Neutrophil (primary cell): ENCODE data around the gene DDX55.
"Not testable (repeated sequence)": the region's sequence is repeated elsewhere in the genome, so short reads cannot be mapped to it uniquely, and the experiment has no call there.

ENCODE experiments used
- H3K27ac ChIP-seq: fragments of 200-600 bp; sonication (generic); 2 replicates; pipeline ENCODE4 v1.5.1; 2016; ENCODE audit warnings: mild to moderate bottlenecking, moderate library complexity
- H3K27me3 ChIP-seq: fragments of 200-600 bp; sonication (generic); 2 replicates; pipeline ENCODE4 v1.6.0; 2016; ENCODE audit warnings: mild to moderate bottlenecking
- H3K36me3 ChIP-seq: fragments of 200-600 bp; sonication (generic); 2 replicates; pipeline ENCODE4 v1.5.1; 2017
- H3K4me1 ChIP-seq, 2 experiments: fragments of 200-600 bp in 1 of 2; sonication (generic) in 1 of 2; 1 replicate in 1 of 2; 2 replicates in 1 of 2; pipeline versions ENCODE4 v1.5.1 to v1.6.1; 2013 to 2016; ENCODE audit warnings: low read depth in 1 of 2, low read length in 1 of 2, mild to moderate bottlenecking in 1 of 2, moderate library complexity in 1 of 2; ENCODE audit not compliant: control insufficient read depth in 1 of 2, insufficient read depth in 1 of 2
- H3K4me3 ChIP-seq, 2 experiments: fragments of 200-600 bp in 1 of 2; sonication (generic) in 1 of 2; 1 replicate in 1 of 2; 2 replicates in 1 of 2; pipeline ENCODE4 v1.5.1; 2013 to 2016; ENCODE audit warnings: low read depth in 1 of 2, low read length in 1 of 2, mild to moderate bottlenecking in 1 of 2, moderate library complexity in 1 of 2
- H3K9me3 ChIP-seq: fragments of 200-600 bp; sonication (generic); 2 replicates; pipeline ENCODE4 v1.5.1; 2016
- CTCF ChIP-seq: fragments of 200-600 bp; sonication (generic); IDR thresholded peaks from 2 replicates; pipeline ENCODE4 v1.5.1; 2016; ENCODE audit warnings: antibody characterized with exemption

Gene DDX55

GRCh38 chr12:123602651-123603195, 824 bp downstream of the DDX55 start:
- Histone ChIP-seq H3K4me1 (peaks cover 11 to 20% of the 10 kb centered on the region in 2 experiments), H3K27me3 (no peaks in the 10 kb centered on the region), H3K36me3 (peaks cover 27% of the 10 kb centered on the region), H3K27ac (peak overlapping the region; percentile 86), H3K4me3 (peak overlapping the region; percentile 92 to 96), H3K9me3 (no peaks in the 10 kb centered on the region)
- no peak for TF ChIP-seq CTCF

GRCh38 chr12:123603495-123603894, 1.6 kb downstream of the DDX55 start:
- peaks cover 11 to 20% of the 10 kb centered on the region in 2 experiments for H3K4me1 ChIP-seq
- H3K9me3 ChIP-seq, H3K4me3 ChIP-seq, H3K27ac ChIP-seq, H3K27me3 ChIP-seq: not testable (repeated sequence)
- peaks cover 27% of the 10 kb centered on the region for H3K36me3 ChIP-seq

GRCh38 chr12:123607756-123608155, 5.9 kb downstream of the DDX55 start:
- Histone ChIP-seq H3K36me3 (peaks cover 59% of the 10 kb centered on the region), H3K4me3 (no peak overlapping the region), H3K4me1 (peaks cover 4 to 5% of the 10 kb centered on the region in 2 experiments), H3K27ac (no peak overlapping the region), H3K27me3 (no peaks in the 10 kb centered on the region), H3K9me3 (no peaks in the 10 kb centered on the region)
- no peak for TF ChIP-seq CTCF

GRCh38 chr12:123608182-123608581, 6.3 kb downstream of the DDX55 start:
- no peak overlapping the region for H3K27ac ChIP-seq
- no peaks in the 10 kb centered on the region for H3K27me3 ChIP-seq
- H3K4me3 ChIP-seq: no peak overlapping the region
- peaks cover 63% of the 10 kb centered on the region for H3K36me3 ChIP-seq
- TF ChIP-seq CTCF: no peak
- H3K4me1 ChIP-seq: peaks cover 0 to under 1% of the 10 kb centered on the region in 2 experiments
- no peaks in the 10 kb centered on the region for H3K9me3 ChIP-seq

- Histone ChIP-seq H3K9me3 (no peaks in the 10 kb centered on the region), H3K27ac (no peak overlapping the region), H3K36me3 (peaks cover 88% of the 10 kb centered on the region), H3K4me3 (no peak overlapping the region), H3K27me3 (no peaks in the 10 kb centered on the region), H3K4me1 (no peaks in the 10 kb centered on the region)
- TF ChIP-seq CTCF: no peak
Measured at GRCh38 chr12:123614110-123614509, 12.2 kb downstream of the DDX55 start.

- TF ChIP-seq CTCF: no peak
- Histone ChIP-seq H3K4me1 (no peaks in the 10 kb centered on the region), H3K9me3 (no peaks in the 10 kb centered on the region), H3K27me3 (no peaks in the 10 kb centered on the region), H3K27ac (no peak overlapping the region), H3K4me3 (no peak overlapping the region), H3K36me3 (peaks cover 91% of the 10 kb centered on the region)
Measured at GRCh38 chr12:123614531-123614930, 12.6 kb downstream of the DDX55 start.
